UCSD-AML1 (cell line): ENCODE data around the gene UNC13A.

Experiments
- DNase-seq: peaks from one replicate; lab custom pipeline; 2025; ENCODE audit not compliant: unreplicated experiment; lab: John Stamatoyannopoulos, UW

Gene UNC13A

GRCh38 chr19:17687857-17688784, at the start of gene UNC13A:
UNC13A (minus strand) TSS chr19:17688354; CDS start chr19:17688199, 155 bp downstream.
- DNase-seq = peak; percentile 69

GRCh38 chr19:17737690-17738153, 49.6 kb upstream of the UNC13A start:
- DNase-seq = no peak

- no peak for DNase-seq
Measured at GRCh38 chr19:17735410-17735809, 47.3 kb upstream of the UNC13A start.

- DNase-seq = no peak
Measured at GRCh38 chr19:17734146-17734545, 46.0 kb upstream of the UNC13A start.

- no peak for DNase-seq
Measured at GRCh38 chr19:17733127-17733526, 45.0 kb upstream of the UNC13A start.

- DNase-seq = no peak
Measured at GRCh38 chr19:17727843-17728242, 39.7 kb upstream of the UNC13A start.

- DNase-seq = no peak
Measured at GRCh38 chr19:17726964-17727773, 39.0 kb upstream of the UNC13A start.

GRCh38 chr19:17726136-17726741, 38.1 kb upstream of the UNC13A start:
- DNase-seq = no peak

GRCh38 chr19:17725422-17726078, 37.4 kb upstream of the UNC13A start:
- DNase-seq = no peak

- no peak for DNase-seq
Measured at GRCh38 chr19:17724655-17725054, 36.5 kb upstream of the UNC13A start.

GRCh38 chr19:17722655-17723240, 34.6 kb upstream of the UNC13A start:
- no peak for DNase-seq

- DNase-seq = peak; percentile 80
Measured at GRCh38 chr19:17721821-17722220, 33.7 kb upstream of the UNC13A start.

- DNase-seq = peak; percentile 43
Measured at GRCh38 chr19:17721111-17721628, 33.0 kb upstream of the UNC13A start.

- DNase-seq = peak; percentile 40
Measured at GRCh38 chr19:17720440-17720839, 32.3 kb upstream of the UNC13A start.

- DNase-seq = no peak
Measured at GRCh38 chr19:17719730-17720400, 31.7 kb upstream of the UNC13A start.

- peak; percentile 77 for DNase-seq
Measured at GRCh38 chr19:17718947-17719711, 31.0 kb upstream of the UNC13A start, which contains the start of gene MAP1S. MAP1S (plus strand) TSS chr19:17719480; CDS start chr19:17719503, 23 bp downstream.

GRCh38 chr19:17718550-17718946, 30.4 kb upstream of the UNC13A start:
- DNase-seq = no peak

GRCh38 chr19:17716309-17716929, 28.3 kb upstream of the UNC13A start:
- DNase-seq = no peak
